ENCODE data around the gene FAT1. TPM values are rescaled to one million over a fixed set of nuclear protein-coding genes. Genes with fewer than 3 reads are reported as not detected.
A peak's percentile ranks its signal among the peaks of the same experiment; 100 is the strongest.
"Not testable (repeated sequence)": the region's sequence is repeated elsewhere in the genome, so short reads cannot be mapped to it uniquely, and the experiment has no call there.

The FAT1 gene
- 83.9 and 108 TPM in 2 replicates for total RNA-seq (2014; rRNA removed; shearing (Covaris generic))

DNA sequence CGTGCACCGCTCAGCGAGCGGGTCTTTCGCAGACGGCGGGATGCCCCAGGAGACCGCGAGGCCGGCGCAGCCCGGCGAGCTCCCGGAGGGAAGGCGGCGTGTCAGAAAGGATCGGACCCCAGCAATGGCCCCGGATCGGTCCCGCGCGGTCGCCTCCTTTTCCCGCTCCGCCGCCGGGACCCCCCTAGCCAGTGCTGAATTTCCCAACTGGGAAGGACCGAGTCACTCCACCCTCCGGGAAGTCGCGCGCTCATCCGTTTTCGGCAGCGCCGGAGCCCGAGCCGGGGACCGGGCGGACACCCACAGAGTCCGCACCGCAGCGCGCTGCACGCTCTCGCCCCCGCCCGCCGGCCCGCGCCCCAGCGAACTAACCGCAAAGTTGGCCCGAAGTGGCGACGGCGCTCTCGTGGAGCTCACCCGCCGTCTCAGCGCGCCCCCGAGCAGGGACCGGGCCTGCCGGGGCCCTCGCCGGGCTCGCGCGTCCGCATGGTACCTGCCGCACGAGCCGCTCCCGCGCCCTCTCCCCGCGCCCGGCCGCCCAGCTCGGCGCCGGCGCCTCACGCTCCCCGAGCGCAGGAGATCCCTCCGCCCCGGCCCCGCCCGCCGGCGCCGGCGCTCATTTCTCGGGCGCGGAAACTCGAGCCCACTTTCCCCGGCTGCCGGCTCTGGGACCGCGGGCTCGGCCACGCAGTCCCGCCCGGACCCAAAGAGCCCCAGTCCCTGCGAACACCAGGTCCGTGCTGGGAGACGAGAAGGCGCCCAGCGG, at the start of gene FAT1:
FAT1 (minus strand) TSS at position 565 of the 766 bp plus-strand sequence. CDS start 14,029 bp downstream, outside the sequence.
- peaks cover 4% of the 10 kb centered on the region; the same call in 1 of the 2 replicates for H3K27me3 ChIP-seq (ENCODE audit: control insufficient read depth, insufficient read depth, low read length)
- DNase-seq = peak; percentile 91
- H3K36me3 ChIP-seq (replicated peaks; ENCODE audit: control insufficient read depth, insufficient read depth, low read length) = no peaks in the 10 kb centered on the region
- H3K4me3 ChIP-seq (ENCODE audit: insufficient read depth, low read depth, low read length) = peak within 1 kb of the TSS; percentile 83

GRCh38 chr4:186772936-186773487, 49.4 kb upstream of the FAT1 start:
- Histone ChIP-seq H3K36me3 (replicated peaks; ENCODE audit: control insufficient read depth, insufficient read depth, low read length) (no peaks in the 10 kb centered on the region), H3K4me3 (ENCODE audit: insufficient read depth, low read depth, low read length) (no peak overlapping the region), H3K27me3 (ENCODE audit: control insufficient read depth, insufficient read depth, low read length) (no peaks in the 10 kb centered on the region; the same call in 1 of the 2 replicates)
- no peak for DNase-seq

- H3K4me3 ChIP-seq (ENCODE audit: insufficient read depth, low read depth, low read length) = no peak overlapping the region
- no peak for DNase-seq
Observed at GRCh38 chr4:186771624-186772023, 48.0 kb upstream of the FAT1 start.

DNA sequence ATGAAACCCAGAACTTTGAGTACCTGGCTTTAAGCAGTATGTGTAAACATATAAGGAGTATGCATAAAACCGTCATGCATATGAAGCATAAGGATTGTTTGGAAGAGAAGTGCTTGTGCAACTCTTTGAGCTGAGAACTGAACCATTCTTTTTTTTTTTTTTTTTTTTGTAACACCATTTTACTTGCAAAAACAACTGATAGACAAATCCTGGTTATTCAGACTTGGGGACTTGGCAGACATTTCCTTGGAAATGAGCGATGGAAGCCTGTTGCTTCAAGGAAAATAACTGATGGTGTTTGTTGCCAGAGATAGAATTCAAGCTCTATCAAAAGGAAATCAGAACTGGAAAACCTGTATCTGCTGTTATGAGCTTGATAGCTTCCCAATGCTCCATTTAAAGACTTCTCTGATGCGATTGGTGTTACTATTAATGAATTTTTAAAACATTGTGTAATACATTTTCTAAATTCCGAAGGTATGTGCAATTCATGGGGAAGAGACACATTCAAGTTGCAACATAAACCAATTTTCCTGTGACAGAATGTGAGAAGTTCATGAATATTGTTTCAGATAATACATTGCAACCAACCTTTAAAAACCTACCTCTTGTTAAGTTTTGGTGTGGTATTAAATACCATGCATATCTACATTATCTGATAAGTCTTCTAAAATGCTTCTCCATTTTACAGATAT, 47.0 kb upstream of the FAT1 start:
- Histone ChIP-seq H3K36me3 (replicated peaks; ENCODE audit: control insufficient read depth, insufficient read depth, low read length) (no peaks in the 10 kb centered on the region), H3K27me3 (ENCODE audit: control insufficient read depth, insufficient read depth, low read length) (no peaks in the 10 kb centered on the region), H3K4me3 (ENCODE audit: insufficient read depth, low read depth, low read length) (no peak overlapping the region)
- no peak for DNase-seq

More at GRCh38 chr4:186771624-186772023, 48.0 kb upstream of the FAT1 start:
- Histone ChIP-seq H3K36me3 (replicated peaks; ENCODE audit: control insufficient read depth, insufficient read depth, low read length) (no peaks in the 10 kb centered on the region), H3K27me3 (ENCODE audit: control insufficient read depth, insufficient read depth, low read length) (no peaks in the 10 kb centered on the region; the same call in 1 of the 2 replicates)

DNA sequence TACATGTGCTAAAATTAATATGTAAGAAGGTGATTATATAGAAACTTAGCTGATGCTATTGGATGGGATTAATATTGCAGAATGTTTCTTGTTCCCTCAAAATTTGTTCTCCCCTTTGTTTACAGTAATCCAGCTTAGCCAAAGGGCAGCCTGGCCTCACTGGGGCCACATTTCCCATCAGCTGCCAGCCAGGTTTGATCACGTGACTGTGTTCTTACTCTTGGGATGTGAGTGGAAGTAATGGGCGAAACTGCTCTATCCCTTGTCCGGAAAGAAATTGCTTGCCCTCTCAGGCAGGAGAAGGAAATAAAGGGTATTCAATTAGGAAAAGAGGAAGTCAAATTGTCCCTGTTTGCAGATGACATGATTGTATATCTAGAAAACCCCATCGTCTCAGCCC, 44.1 kb upstream of the FAT1 start:
- H3K36me3 ChIP-seq (replicated peaks; ENCODE audit: control insufficient read depth, insufficient read depth, low read length) = no peaks in the 10 kb centered on the region
- H3K4me3 ChIP-seq (ENCODE audit: insufficient read depth, low read depth, low read length) = no peak overlapping the region
- DNase-seq = no peak
- no peaks in the 10 kb centered on the region for H3K27me3 ChIP-seq (ENCODE audit: control insufficient read depth, insufficient read depth, low read length)

- H3K36me3 ChIP-seq (replicated peaks; ENCODE audit: control insufficient read depth, insufficient read depth, low read length) = no peaks in the 10 kb centered on the region
- H3K4me3 ChIP-seq (ENCODE audit: insufficient read depth, low read depth, low read length) = no peak overlapping the region
- no peaks in the 10 kb centered on the region for H3K27me3 ChIP-seq (ENCODE audit: control insufficient read depth, insufficient read depth, low read length)
- DNase-seq = no peak
Observed at GRCh38 chr4:186765673-186766546, 42.3 kb upstream of the FAT1 start.

DNA sequence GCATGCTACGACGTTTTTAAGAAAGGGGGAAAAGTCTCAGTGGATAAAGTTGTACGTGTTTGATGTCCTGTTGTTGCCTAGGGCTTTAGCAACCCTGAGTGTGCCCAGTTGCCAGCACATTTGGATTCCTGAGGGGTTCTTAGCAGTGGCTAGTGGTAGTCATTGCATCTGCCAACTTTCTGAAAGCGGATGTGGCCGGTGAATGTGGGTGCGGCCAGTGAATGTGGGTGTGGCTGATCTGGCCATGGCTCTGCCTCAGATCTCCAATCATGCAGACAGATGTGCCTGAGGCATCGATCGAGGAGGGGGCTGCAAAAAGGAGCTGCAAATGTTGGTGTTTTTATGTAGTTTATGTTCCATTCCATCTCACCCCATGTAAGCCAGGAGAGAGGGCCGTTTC, 41.5 kb upstream of the FAT1 start:
- no peaks in the 10 kb centered on the region for H3K36me3 ChIP-seq (replicated peaks; ENCODE audit: control insufficient read depth, insufficient read depth, low read length)
- no peak overlapping the region for H3K4me3 ChIP-seq (ENCODE audit: insufficient read depth, low read depth, low read length)
- no peaks in the 10 kb centered on the region for H3K27me3 ChIP-seq (ENCODE audit: control insufficient read depth, insufficient read depth, low read length)
- DNase-seq = peak; percentile 30

DNA sequence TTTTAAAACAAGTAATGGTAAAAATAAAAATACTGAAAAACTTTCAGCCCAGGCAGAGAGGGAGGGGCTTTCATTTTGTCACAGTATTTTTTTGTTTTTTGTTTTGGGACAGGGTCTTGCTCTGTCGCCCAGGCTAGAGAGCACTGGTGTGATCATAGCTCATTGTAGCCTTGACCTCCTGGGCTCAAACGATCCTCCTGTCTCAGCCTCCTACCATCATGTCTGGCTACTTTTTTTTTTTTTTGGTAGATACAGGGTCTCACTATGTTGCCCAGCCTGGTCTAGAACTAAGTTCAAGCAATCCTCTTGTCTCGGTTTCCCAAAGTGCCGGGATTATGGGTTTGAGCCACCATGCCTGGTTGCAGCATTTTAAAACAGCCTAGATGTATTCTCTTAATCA, 40.8 kb upstream of the FAT1 start:
- DNase-seq = no peak
- no peaks in the 10 kb centered on the region for H3K27me3 ChIP-seq (ENCODE audit: control insufficient read depth, insufficient read depth, low read length)
- H3K36me3 ChIP-seq (replicated peaks; ENCODE audit: control insufficient read depth, insufficient read depth, low read length) = no peaks in the 10 kb centered on the region
- H3K4me3 ChIP-seq (ENCODE audit: insufficient read depth, low read depth, low read length) = no peak overlapping the region

GRCh38 chr4:186762865-186763264, 39.2 kb upstream of the FAT1 start:
- no peaks in the 10 kb centered on the region for H3K36me3 ChIP-seq (replicated peaks; ENCODE audit: control insufficient read depth, insufficient read depth, low read length)
- H3K4me3 ChIP-seq (ENCODE audit: insufficient read depth, low read depth, low read length) = no peak overlapping the region
- H3K27me3 ChIP-seq (ENCODE audit: control insufficient read depth, insufficient read depth, low read length) = no peaks in the 10 kb centered on the region
- DNase-seq = no peak

GRCh38 chr4:186762361-186762760, 38.7 kb upstream of the FAT1 start:
- Histone ChIP-seq H3K36me3 (replicated peaks; ENCODE audit: control insufficient read depth, insufficient read depth, low read length) (no peaks in the 10 kb centered on the region), H3K27me3 (ENCODE audit: control insufficient read depth, insufficient read depth, low read length) (no peaks in the 10 kb centered on the region), H3K4me3 (ENCODE audit: insufficient read depth, low read depth, low read length) (no peak overlapping the region)
- DNase-seq = no peak

- H3K27me3 ChIP-seq (ENCODE audit: control insufficient read depth, insufficient read depth, low read length); DNase-seq; H3K36me3 ChIP-seq (replicated peaks; ENCODE audit: control insufficient read depth, insufficient read depth, low read length); H3K4me3 ChIP-seq (ENCODE audit: insufficient read depth, low read depth, low read length): not testable (repeated sequence)
Observed at GRCh38 chr4:186761956-186762355, 38.3 kb upstream of the FAT1 start.

GRCh38 chr4:186761393-186761792, 37.7 kb upstream of the FAT1 start:
- Histone ChIP-seq H3K36me3 (replicated peaks; ENCODE audit: control insufficient read depth, insufficient read depth, low read length) (no peaks in the 10 kb centered on the region), H3K4me3 (ENCODE audit: insufficient read depth, low read depth, low read length) (no peak overlapping the region), H3K27me3 (ENCODE audit: control insufficient read depth, insufficient read depth, low read length) (no peaks in the 10 kb centered on the region)
- DNase-seq = no peak

- Histone ChIP-seq H3K36me3 (replicated peaks; ENCODE audit: control insufficient read depth, insufficient read depth, low read length) (no peaks in the 10 kb centered on the region), H3K27me3 (ENCODE audit: control insufficient read depth, insufficient read depth, low read length) (no peaks in the 10 kb centered on the region), H3K4me3 (ENCODE audit: insufficient read depth, low read depth, low read length) (no peak overlapping the region)
- DNase-seq = no peak
Observed at GRCh38 chr4:186760576-186760975, 36.9 kb upstream of the FAT1 start.

- Histone ChIP-seq H3K36me3 (replicated peaks; ENCODE audit: control insufficient read depth, insufficient read depth, low read length) (no peaks in the 10 kb centered on the region), H3K27me3 (ENCODE audit: control insufficient read depth, insufficient read depth, low read length) (no peaks in the 10 kb centered on the region), H3K4me3 (ENCODE audit: insufficient read depth, low read depth, low read length) (no peak overlapping the region)
- peak; percentile 47 for DNase-seq
Observed at GRCh38 chr4:186759990-186760389, 36.3 kb upstream of the FAT1 start.

Data from H7 (cell line).